ENCODE data around the gene IGF2.
A peak's percentile ranks its signal among the peaks of the same experiment; 100 is the strongest.

The IGF2 gene

GRCh38 chr11:2173761-2174160 is 34.6 kb upstream of the IGF2 start:
- Mint-ChIP-seq H3K27ac (no peak overlapping the region), H3K4me3 (no peak overlapping the region), H3K9me3 (no peaks in the 10 kb centered on the region), H3K36me3 (ENCODE audit: low read depth) (no peaks in the 10 kb centered on the region), H3K27me3 (ENCODE audit: low read depth, poor library complexity) (peaks cover 3% of the 10 kb centered on the region), H3K4me1 (peaks cover 28% of the 10 kb centered on the region)
- DNase-seq: no peak
- no peak for TF ChIP-seq CTCF (IDR thresholded peaks at IDR 0.05)

- no peak overlapping the region for H3K4me3 Mint-ChIP-seq
- no peaks in the 10 kb centered on the region for H3K9me3 Mint-ChIP-seq
- peak overlapping the region; percentile 67 for H3K27ac Mint-ChIP-seq
- H3K27me3 Mint-ChIP-seq (ENCODE audit: low read depth, poor library complexity): peaks cover 3% of the 10 kb centered on the region
- peak; percentile 32 for TF ChIP-seq CTCF (IDR thresholded peaks at IDR 0.05)
- peak; percentile 53 for DNase-seq
- H3K36me3 Mint-ChIP-seq (ENCODE audit: low read depth): no peaks in the 10 kb centered on the region
- H3K4me1 Mint-ChIP-seq: peaks cover 28% of the 10 kb centered on the region
These were observed 34.0 kb upstream of the IGF2 start for GRCh38 chr11:2173150-2173693.

GRCh38 chr11:2172676-2173075 is 33.5 kb upstream of the IGF2 start:
- peaks cover 3% of the 10 kb centered on the region for H3K27me3 Mint-ChIP-seq (ENCODE audit: low read depth, poor library complexity)
- DNase-seq: no peak
- no peaks in the 10 kb centered on the region for H3K9me3 Mint-ChIP-seq
- no peaks in the 10 kb centered on the region for H3K36me3 Mint-ChIP-seq (ENCODE audit: low read depth)
- H3K27ac Mint-ChIP-seq: no peak overlapping the region
- TF ChIP-seq CTCF (IDR thresholded peaks at IDR 0.05): no peak
- H3K4me3 Mint-ChIP-seq: no peak overlapping the region
- H3K4me1 Mint-ChIP-seq: peaks cover 31% of the 10 kb centered on the region

- H3K27ac Mint-ChIP-seq: no peak within 1 kb of the TSS
- no peak for TF ChIP-seq CTCF (IDR thresholded peaks at IDR 0.05)
- no peak for DNase-seq
These were observed 32.4 kb upstream of the IGF2 start, which contains the start of gene TH for GRCh38 chr11:2171591-2172003. TSS of gene TH (minus strand) at chr11:2171815. CDS start at chr11:2171786, 29 bp downstream.

GRCh38 chr11:2169626-2170570 is 30.7 kb upstream of the IGF2 start:
- Mint-ChIP-seq H3K36me3 (ENCODE audit: low read depth) (no peaks in the 10 kb centered on the region), H3K9me3 (no peaks in the 10 kb centered on the region), H3K4me3 (no peak overlapping the region), H3K4me1 (peaks cover 25% of the 10 kb centered on the region), H3K27me3 (ENCODE audit: low read depth, poor library complexity) (peaks cover 3% of the 10 kb centered on the region), H3K27ac (no peak overlapping the region)
- DNase-seq: no peak
- TF ChIP-seq CTCF (IDR thresholded peaks at IDR 0.05): no peak

More at GRCh38 chr11:2171591-2172003, 32.4 kb upstream of the IGF2 start, which contains the start of gene TH:
- H3K4me3 Mint-ChIP-seq: no peak within 1 kb of the TSS
- peaks cover 3% of the 10 kb centered on the region for H3K27me3 Mint-ChIP-seq (ENCODE audit: low read depth, poor library complexity)
- H3K36me3 Mint-ChIP-seq (ENCODE audit: low read depth): no peaks in the 10 kb centered on the region
- H3K9me3 Mint-ChIP-seq: no peaks in the 10 kb centered on the region
- H3K4me1 Mint-ChIP-seq: peaks cover 30% of the 10 kb centered on the region
